GM21737 (cell line): ENCODE data around the gene MCF2L2.
"Not testable (repeated sequence)": the region's sequence is repeated elsewhere in the genome, so short reads cannot be mapped to it uniquely, and the experiment has no call there.

Experiments
- ATAC-seq: cut with Tn5 transposase; IDR thresholded peaks from one replicate; pipeline ENCODE4 v1.9.1; 2021; ENCODE audit warnings: mild to moderate bottlenecking, moderate library complexity; ENCODE audit not compliant: unreplicated experiment

The MCF2L2 gene

GRCh38 chr3:183182073-183182472 is 246.3 kb downstream of the MCF2L2 start:
- no peak for ATAC-seq

GRCh38 chr3:183181606-183182005 is 246.8 kb downstream of the MCF2L2 start:
- ATAC-seq = no peak

GRCh38 chr3:183180784-183181295 is 247.6 kb downstream of the MCF2L2 start:
- ATAC-seq = no peak

- ATAC-seq = no peak
Measured at GRCh38 chr3:183180110-183180783, 248.2 kb downstream of the MCF2L2 start.

GRCh38 chr3:183179550-183179908 is 248.9 kb downstream of the MCF2L2 start:
- ATAC-seq = not testable (repeated sequence)

GRCh38 chr3:183178833-183179549 is 249.4 kb downstream of the MCF2L2 start:
- ATAC-seq = no peak

- no peak for ATAC-seq
Measured at GRCh38 chr3:183178512-183178832, 249.9 kb downstream of the MCF2L2 start.

- no peak for ATAC-seq
Measured at GRCh38 chr3:183172051-183172639, 256.3 kb downstream of the MCF2L2 start.

GRCh38 chr3:183167975-183168374 is 260.4 kb downstream of the MCF2L2 start:
- ATAC-seq = not testable (repeated sequence)

- no peak for ATAC-seq
Measured at GRCh38 chr3:183163563-183163962, 264.9 kb downstream of the MCF2L2 start.

- ATAC-seq = peak; percentile 68
Measured at GRCh38 chr3:183161552-183162336, 266.7 kb downstream of the MCF2L2 start.

GRCh38 chr3:183160616-183161015 is 267.8 kb downstream of the MCF2L2 start:
- no peak for ATAC-seq

- ATAC-seq = no peak
Measured at GRCh38 chr3:183159333-183159732, 269.1 kb downstream of the MCF2L2 start.

- peak; percentile 66 for ATAC-seq
Measured at GRCh38 chr3:183158551-183159006, 269.8 kb downstream of the MCF2L2 start.

GRCh38 chr3:183158113-183158512 is 270.3 kb downstream of the MCF2L2 start:
- ATAC-seq = peak; percentile 3

- ATAC-seq = no peak
Measured at GRCh38 chr3:183156266-183156665, 272.2 kb downstream of the MCF2L2 start.

GRCh38 chr3:183155499-183155898 is 272.9 kb downstream of the MCF2L2 start:
- ATAC-seq = no peak

GRCh38 chr3:183153210-183153950 is 275.0 kb downstream of the MCF2L2 start:
- ATAC-seq = no peak

GRCh38 chr3:183151821-183152351 is 276.5 kb downstream of the MCF2L2 start:
- ATAC-seq = no peak

- no peak for ATAC-seq
Measured at GRCh38 chr3:183151086-183151485, 277.3 kb downstream of the MCF2L2 start.
